NCI-H446 (cell line): Measurements from ENCODE around the gene NPTN.
"Not testable (repeated sequence)": the region's sequence is repeated elsewhere in the genome, so short reads cannot be mapped to it uniquely, and the experiment has no call there.

Source experiments
- DNase-seq, 2 experiments: peaks; one replicate each; lab custom pipeline; 2025; lab: John Stamatoyannopoulos, UW

The NPTN gene

DNA sequence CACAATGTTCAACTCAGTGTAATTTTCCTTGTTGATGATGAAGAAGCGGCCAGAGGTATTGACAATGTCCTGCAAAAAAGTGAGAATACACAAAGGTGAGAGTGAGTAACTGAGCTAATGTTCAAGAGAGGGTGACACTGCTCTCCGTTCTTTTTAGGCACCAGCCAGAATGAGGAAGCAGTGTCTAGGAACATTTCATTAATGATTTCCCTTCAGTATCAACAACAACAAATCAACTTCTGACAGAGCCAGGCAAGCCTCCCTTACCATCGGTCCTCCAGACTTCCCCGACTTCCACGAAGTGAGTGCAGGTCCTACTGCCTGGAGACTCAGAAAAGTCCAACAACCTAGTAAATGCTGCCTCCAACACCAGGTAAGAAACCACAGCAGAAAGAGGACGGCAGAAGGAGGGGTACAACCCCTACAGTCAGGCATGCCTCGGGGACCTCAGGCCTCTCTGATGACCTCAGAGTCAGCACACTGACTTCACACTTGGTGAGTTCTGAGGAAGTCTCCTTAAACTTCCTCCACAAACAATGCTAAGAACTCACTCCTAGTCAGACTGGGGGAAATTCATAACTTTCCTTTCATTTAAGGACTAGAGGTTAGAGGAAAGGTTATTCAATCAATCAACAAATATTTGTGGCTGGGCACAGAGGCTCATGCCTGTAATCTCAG lies 62.7 kb downstream of the NPTN start:
- DNase-seq: no peak

DNA sequence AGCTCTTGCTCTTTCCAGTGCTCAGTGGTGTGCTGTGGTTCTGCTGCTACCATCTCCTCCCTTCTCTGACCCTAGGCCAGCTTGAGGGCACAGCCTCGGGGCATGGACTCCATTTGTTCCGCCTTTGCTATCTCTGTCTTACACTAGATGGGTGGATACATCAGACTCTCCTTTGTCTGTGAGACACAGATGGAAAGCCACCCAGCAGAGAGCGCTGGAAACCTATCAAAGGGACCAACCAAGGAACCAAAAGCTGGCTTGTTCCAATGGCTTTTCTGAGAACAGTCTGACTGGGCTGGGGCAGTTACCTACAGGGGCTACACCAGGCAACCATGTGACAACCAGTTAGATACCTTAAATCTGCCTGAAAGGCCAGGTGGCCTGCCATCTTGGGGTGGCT lies 63.8 kb downstream of the NPTN start:
- DNase-seq: no peak

DNA sequence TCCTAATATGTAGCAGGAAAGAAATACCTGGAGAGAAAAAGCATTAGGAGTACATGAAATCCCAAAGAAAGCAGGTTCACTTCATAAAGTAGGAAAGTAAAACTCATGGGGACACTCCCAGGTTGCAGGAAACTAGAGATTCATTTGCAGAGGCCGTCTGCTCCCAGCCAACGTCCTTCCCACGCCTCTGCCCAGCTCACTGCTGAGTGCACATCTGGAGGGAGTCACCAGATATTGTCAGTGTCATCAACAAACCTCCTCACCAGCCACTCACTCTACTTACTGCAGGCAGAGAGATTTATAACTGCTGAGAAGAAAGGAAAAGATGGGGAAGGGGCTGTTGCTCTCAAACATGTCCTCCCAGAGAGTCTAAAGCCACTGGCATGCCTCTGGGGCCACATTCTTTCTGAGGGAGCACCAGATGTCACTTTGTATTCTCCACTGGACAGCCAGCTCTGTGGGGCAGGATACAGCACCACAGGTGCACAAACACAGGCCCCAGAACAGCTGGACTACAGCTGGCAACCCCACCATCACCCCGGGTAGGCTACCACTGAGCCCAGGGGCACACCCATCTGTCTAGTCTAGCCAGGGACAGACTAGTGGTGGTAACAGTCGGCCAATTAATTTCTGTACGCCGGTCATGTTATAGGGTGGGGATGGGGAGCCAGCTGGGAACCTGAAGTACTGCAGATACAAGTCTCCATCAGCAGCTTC lies 64.5 kb downstream of the NPTN start:
- DNase-seq: no peak

DNA sequence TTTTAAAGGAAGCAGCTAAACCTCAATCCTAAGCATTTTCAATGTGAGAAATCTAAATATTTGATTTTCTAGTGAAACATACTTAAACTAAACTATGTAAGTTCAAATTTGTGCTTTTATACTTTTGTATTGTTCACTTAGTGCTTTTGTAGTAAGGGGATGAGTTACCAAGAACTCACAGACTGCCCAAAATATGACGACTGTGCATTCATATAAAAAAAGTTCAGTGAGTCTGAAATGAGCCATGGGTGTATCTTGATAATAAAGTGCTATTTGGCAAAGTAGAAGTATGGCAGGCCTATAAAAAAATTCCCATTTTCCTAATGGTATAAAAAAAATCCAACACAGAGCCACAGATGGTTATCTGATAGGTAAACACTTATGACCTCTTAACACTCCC lies 66.2 kb downstream of the NPTN start:
- no peak for DNase-seq

DNA sequence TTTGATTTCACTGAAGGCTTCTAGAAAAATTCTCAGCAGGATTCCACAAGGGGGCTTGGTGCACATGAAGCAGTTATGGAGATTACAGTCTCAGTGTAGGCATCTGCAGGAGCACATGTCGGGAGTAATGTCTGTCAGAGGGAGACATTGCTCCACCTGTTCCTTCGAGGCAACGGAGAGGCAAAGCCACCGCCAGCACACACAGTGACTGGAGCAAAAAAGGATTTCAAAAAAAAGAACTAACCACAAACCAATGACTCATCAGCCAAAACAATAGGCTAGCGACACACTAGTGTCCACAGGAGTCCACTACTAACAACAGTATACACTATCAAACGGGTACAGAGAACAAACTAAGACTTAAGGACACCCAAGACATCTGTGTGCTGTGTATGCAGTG lies 68.9 kb downstream of the NPTN start:
- no peak for DNase-seq

DNA sequence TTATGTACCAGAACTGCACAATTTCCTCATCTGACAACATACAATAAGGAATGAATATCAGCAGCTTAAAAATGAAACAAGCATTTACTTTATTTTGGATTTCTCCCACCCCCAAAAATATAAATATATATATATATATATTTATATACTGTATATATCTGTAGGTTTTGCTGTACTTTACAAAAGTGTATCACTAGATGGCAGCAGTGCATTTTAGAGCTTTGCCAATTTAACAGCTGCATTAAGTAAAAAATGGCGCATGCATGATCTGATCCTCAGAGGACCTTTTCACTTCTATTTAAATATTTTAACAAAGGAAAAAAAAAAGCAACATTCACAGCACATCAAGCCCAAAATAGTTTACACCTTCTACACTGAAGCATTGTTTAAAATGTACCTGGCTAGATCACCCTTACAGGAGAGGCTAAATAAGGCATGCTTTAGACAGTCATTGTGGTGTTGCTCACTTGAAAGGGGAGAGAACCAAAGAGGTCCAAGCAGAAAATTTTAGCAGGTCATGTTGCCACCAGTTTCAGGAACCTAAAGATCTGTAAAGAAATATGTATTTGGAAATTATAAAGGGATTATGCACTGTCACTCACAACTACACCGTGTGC lies 72.6 kb downstream of the NPTN start:
- DNase-seq: peak; percentile 11 to 74

DNA sequence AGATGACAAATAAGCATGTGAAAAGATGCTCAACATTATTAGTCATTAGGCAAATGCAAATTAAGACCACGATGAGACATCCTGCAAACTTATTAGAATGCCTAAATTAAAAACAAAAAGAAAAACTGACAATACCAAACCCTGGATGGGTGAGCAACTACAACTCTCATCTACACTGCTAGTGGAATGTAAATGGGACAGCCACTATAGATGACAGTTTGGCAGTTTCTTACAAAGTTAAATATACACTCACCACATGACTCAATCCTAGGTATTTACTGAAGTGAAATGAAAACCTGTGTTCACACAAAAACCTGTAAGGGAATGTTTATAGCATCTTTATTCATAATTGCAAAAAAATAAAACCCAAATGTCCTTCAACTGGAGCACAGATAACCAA lies 74.7 kb downstream of the NPTN start:
- DNase-seq: no peak

DNA sequence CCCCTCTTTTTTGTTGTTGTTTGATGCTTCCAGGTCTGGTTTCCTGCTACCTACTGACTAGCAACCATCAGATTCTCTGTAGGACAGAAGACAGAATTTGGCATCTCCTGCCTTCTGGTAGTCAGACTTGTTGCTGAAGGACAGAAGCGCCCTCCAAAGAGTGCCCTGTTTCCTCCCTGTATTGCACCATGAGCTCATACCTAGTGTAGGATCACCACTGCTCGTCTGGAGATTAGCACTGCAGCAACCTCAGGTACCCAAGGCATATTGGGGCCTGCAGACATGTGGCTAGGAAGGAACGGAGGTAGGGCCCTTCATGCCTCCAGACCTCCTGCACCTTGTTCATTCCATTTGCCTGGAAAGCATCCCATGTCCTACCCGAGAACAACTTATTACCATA lies 78.1 kb downstream of the NPTN start:
- no peak for DNase-seq

DNA sequence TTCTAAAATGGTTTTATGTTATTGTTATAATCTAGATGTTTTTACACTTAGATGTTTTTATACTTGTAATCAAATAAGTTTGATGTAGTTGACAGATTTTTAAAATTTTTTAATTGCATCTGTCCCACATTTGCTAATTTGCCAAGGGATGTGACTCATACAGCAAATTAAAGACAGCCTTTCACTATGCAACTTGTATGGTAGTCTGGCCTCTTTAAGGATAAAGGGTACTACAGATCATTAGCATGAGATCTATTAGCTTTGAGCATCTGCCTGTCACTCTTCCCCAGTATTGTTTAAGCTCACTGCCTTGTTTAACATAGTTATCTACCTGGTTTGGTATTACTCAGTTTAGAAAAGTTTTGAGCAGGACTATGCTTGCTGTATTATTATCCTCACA lies 83.0 kb downstream of the NPTN start:
- no peak for DNase-seq

DNA sequence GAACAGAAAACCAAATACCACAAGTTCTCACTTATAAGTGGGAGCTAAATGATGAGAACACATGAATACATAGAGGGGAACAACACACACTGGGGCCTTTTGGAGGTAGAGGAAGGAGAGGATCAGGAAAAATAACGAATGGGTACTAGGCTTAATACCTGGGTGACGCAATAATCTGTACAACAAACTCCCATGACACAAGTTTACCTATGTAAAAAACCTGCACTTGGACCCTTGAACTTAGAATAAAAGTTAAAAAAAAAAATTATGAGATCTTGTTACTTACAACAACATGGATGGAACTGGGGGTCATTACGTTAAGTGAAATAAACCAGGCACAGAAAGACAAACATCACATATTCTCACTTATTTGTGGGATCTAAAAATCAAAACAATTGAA lies 84.3 kb downstream of the NPTN start:
- DNase-seq: not testable (repeated sequence)

DNA sequence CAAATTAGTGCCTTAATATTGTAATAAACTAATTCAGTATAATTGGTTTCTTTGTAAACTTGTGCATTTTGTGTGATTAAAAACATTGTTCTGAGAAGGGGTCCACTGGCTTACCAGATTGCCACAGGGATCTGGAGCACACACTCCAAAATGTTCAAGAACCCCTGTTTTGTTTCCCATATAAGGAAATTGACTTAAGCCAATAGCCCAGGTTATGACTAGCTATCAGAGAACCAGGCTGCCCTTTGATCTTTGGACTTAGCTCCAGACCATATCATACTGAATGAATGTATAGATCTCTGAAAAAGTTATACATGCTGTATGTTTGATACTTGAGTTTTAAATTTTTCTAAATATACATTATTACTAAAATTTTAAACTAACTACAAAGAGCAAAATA lies 91.7 kb downstream of the NPTN start:
- no peak for DNase-seq

DNA sequence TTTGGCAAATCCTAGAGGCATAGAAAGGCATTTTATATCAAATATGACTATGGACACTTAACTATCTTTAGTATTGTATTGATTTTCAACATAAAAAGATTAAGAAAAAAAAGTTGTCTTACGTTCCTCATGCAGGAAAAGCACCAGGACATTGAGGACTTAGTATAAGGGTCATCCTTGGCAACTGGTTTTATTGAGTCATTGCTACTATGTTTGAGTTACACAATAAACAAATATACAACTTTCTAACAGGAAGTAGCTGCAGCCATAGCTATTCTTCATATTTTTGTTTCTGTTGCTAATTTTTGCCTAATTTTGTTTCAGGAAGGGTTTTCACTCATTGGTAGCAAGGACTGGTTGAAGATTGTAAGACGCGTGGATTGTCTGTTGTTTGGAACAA lies 93.0 kb downstream of the NPTN start:
- DNase-seq: no peak

DNA sequence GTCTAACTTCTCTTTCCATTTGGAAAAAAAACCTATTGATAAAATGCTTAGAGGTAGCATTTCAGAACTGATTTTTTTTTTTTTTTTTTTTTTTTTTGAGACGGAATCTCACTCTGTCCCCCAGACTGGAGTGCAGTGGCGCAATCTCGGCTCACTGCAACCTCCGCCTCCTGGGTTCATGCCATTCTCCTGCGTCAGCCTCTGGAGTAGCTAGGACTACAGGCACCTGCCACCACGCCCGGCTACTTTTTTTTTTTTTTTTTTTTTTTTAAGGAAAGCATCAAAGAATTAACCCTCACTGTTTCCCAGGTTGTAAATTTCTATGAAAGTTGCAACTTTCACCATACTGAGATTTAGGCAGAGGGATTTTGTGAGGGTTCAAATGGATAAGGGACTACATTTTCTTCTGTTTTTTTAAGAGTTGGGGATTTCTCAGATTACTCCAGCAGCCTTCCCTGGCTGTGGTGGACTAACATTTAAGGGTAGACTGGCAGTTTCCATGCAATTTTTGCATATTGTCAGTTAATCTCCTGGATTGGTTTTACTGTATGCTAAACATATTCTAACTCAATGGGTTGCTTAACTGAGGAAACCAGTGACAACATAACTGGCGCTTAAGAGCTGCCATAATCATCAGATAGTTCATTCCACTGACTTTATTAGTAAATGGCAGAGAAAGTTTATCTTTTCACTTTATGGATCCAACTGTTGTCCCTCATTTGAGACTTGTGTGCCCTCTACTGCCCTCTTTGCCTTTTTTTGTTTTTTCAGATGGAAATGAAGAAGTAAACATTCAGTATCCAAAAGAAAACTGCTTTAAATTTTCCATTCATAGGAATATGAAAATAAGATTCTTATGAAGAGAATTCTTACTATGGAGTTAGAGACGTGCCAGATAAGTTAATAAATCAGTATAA lies 93.7 kb downstream of the NPTN start:
- no peak for DNase-seq

DNA sequence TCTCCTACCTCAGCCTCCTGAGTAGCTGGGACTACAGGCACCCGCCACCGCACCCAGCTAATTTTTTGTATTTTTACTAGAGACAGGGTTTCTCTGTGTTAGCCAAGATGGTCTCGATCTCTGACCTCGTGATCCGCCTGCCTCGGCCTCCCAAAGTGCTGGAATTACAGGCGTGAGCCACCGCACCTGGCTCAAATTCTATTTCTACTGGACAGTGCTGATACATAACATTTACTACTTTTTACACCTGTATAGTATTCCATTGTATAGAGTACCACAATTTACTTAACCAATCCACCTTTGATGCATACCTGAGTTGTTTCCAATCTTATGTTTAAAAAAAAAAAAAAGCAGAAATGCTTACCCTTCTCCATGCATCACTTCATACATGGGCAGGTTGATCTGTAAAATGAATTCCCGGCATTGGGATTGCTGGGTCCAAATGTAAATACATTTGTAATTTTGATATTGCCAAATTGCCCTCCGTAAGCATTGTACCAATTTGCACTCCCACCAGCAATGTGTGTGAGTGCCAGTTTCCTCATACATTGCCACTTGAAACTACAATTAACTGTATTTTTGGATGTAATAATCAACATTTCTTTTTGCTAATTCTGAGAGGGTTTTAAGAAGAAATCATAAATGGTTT lies 94.5 kb downstream of the NPTN start:
- no peak for DNase-seq

DNA sequence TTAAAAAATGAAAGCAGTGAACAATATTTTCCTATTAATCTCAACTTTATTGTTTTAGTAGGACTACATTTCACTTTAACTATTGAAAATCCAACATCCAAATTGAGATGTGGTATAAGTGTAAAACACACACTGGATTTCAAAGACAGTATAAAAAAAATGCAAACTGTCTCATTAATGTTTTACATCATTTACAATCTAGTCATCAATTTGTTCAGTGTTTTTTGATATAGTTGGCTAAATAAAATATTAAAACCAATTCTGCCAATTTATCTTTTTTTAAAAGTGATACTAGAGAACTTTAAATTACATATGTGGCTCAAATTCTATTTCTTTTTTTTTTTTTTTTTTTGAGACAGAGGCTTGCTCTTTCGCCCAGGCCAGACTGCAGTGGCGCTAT lies 95.1 kb downstream of the NPTN start:
- DNase-seq: no peak

DNA sequence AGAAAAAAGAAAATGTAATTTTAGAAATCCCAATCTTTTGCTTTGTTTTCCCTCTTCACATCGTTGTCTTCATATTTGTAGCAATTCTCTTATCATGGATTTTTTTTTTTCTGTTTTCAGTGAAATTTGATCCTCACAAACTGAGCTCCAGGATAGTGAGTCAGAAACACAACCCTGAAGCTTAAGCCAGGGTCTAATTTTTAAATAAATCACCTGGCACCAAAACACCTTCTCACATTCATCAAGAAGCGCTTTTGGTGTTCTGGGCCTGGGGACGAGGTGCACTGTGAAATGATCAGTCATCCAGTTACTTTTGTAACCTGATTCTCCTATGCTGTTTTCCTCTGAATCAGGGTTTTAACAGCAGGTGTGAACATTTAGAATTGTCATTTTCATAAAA lies 102.5 kb downstream of the NPTN start:
- DNase-seq: no peak

DNA sequence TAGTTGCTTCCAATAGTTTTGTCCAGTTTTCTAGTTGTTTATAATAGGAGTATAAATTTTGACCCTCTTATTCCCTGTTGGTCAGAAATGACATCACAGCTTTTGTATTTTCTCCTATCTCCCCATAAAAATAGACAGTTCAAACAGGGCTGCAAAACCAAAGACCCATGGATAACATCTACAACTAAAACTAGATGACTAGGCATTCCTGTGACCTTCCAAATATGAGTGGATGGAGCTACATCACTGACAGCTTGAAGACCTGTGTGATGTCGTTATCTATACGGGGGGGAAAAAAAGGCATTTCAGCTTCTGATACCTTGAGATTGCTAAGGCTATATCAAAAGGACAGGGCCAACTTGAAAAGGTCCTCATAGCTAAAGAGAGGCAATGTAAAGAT lies 105.6 kb downstream of the NPTN start:
- no peak for DNase-seq

DNA sequence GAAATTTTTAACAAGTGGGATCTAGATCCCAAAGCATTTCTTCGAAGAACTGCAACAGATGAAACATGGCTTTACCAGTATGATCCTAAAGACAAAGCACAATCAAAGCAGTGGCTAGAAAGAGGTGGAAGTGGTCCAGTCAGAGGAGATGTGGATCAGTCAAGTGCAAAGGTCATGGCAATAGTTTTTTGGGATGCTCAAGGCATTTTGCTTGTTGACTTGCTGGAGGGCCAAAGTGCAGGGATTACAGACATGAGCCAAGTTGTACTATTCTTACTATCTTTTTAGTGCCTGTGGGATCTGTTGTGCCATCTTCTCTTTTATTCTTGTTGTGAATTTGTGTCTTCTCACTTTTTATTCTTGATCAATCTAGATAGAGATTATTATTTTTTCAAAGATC lies 108.3 kb downstream of the NPTN start:
- no peak for DNase-seq

DNA sequence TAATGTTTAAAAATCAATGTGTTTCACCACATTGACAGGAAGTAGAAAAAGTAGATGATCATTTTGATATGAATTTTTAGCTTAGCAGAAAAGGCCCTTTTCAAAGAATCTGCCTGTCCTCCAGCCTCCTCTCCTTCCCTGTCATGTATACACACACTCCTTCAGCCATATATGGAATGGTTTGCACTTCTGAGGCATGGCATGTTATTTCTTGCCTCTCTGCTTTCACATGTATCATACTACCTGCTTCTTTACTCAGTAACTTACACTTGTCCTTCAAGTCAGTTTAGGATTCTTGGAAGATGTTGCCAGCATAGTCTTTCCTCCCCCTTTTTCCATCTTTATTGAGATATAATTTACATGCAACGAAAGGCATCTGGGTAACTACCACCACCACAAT lies 111.2 kb downstream of the NPTN start:
- DNase-seq: no peak

DNA sequence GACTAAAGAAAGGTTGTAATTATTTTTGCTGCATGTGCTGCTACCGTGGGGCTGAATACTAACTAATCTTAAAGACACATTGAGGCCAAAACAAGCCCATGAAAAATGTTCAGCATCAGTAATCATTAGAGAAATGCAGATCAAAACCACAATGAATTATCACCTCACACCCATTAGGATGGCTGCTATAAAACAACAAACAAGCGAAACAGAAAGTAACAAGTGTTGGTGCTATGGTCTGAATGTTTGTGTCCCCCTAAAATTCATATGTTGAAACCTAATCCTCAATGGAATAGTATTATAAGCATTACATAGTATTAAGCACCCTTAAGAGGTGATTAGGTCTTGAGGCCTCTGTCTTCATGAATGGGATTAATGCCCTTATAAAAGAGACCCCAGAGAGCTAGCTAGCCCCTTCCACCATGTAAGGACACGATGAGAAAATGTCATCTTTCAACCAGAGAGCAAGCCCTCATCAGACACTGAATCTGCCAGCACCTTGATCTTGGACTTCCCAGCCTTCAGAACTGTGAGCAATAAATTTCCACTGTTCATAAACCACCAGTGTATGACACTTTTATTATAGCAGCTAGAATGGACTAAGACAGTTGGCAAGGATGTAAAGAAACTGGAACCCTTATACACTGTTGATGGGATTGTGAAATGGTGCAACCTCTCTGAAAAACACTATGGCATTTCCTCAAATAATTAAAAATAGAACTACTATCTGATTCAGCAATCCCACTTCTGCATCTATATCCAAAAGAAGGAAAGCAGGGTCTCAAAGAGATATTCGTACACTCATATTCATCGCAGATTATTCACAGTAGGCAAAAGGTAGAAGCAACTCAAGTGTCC lies 114.1 kb downstream of the NPTN start:
- no peak for DNase-seq
